HepG2 (cell line): ENCODE data around the gene NFATC2. TPM values are rescaled to one million over a fixed set of nuclear protein-coding genes. Genes with fewer than 3 reads are reported as not detected.
A peak's percentile ranks its signal among the peaks of the same experiment; 100 is the strongest.

ENCODE experiments used
- ATAC-seq: fragments of 200-7000 bp; cut with Tn5 transposase; 3 replicates; pipeline ENCODE4 v1.9.1; 2020; ENCODE audit warnings: mild to moderate bottlenecking, moderate library complexity
- BruUV-seq: library from RNA; stranded (reverse); fragments of 400-500 nt; replicated peaks from 2 replicates; lab custom pipeline; 2021; lab: Mats Ljungman, UMichigan
- CTCF ChIA-PET: fragments of 300-600 bp; formaldehyde crosslinking; extraction: SDS; loops from one replicate; lab custom pipeline; 2021; ENCODE audit warnings: low total read pairs, inconsistent platforms, low intra/inter-chr PET ratio; lab: Yijun Ruan, JAX
- POLR2A ChIA-PET: fragments of 350-600 bp; sonication (Branson Sonifier 250); formaldehyde crosslinking; loops from one replicate; lab custom pipeline; 2020; ENCODE audit warnings: antibody characterized with exemption, inconsistent platforms; lab: Yijun Ruan, JAX
- DNase-seq: peaks from one replicate; pipeline ENCODE4 v3.0.0-alpha.2; 2015; ENCODE audit warnings: low spot score
- FAIRE-seq: peaks from 3 replicates; lab custom pipeline; 2011; peaks lifted over from hg19 to GRCh38; lab: Jason Lieb, UNC
- H2AFZ ChIP-seq: one replicate; pipeline ENCODE4 v1.6.1; 2011; ENCODE audit warnings: low read length, inconsistent platforms
- H3K27ac ChIP-seq: fragments of 300-600 bp; 3 replicates; pipeline ENCODE4 v1.8.0; 2011; ENCODE audit warnings: mixed run types, mild to moderate bottlenecking, mixed read lengths, low read length, inconsistent platforms; ENCODE audit not compliant: insufficient read depth; ENCODE audit errors: extremely low read length
- H3K27me3 ChIP-seq, 2 experiments: fragments of 200-600 bp in 1 of 2; 2 replicates in 1 of 2; 3 replicates in 1 of 2; pipeline versions ENCODE4 v1.6.0 to v1.8.0; 2011; ENCODE audit warnings: low read length in 2 of 2, mild to moderate bottlenecking in 2 of 2, moderate library complexity in 2 of 2, inconsistent platforms in 1 of 2; ENCODE audit not compliant: insufficient read depth in 2 of 2, control insufficient read depth in 1 of 2
- H3K36me3 ChIP-seq, 2 experiments: fragments of 200-600 bp in 1 of 2; replicated peaks in 1 of 2; 2 replicates in 1 of 2; 3 replicates in 1 of 2; pipeline versions ENCODE4 v1.5.1 to v1.8.0; 2011; ENCODE audit warnings: low read length in 2 of 2, inconsistent platforms in 1 of 2; ENCODE audit not compliant: insufficient read depth in 2 of 2, control insufficient read depth in 1 of 2
- H3K4me1 ChIP-seq: 2 replicates; pipeline ENCODE4 v1.5.1; 2012; ENCODE audit warnings: low read length, inconsistent platforms; ENCODE audit not compliant: insufficient read depth
- H3K4me2 ChIP-seq: 2 replicates; pipeline ENCODE4 v1.6.0; 2011; ENCODE audit warnings: low read depth, low read length, inconsistent platforms
- H3K4me3 ChIP-seq, 3 experiments: fragments of 200-600 bp in 1 of 3; sonication (generic), shearing (Covaris generic) in 1 of 3; replicated peaks in 1 of 3; 2 replicates each; pipeline ENCODE4 v1.5.1; 2011 to 2016; ENCODE audit warnings: low read length in 3 of 3, inconsistent platforms in 2 of 3, low read depth in 2 of 3, mild to moderate bottlenecking in 2 of 3, control low read depth in 1 of 3, mixed read lengths in 1 of 3; ENCODE audit not compliant: insufficient read depth in 1 of 3
- H3K79me2 ChIP-seq: one replicate; pipeline ENCODE4 v1.6.1; 2011; ENCODE audit warnings: low read length, inconsistent platforms; ENCODE audit not compliant: insufficient read depth
- H3K9ac ChIP-seq: 2 replicates; pipeline ENCODE4 v1.6.0; 2011; ENCODE audit warnings: mild to moderate bottlenecking, low read depth, low read length, inconsistent platforms; ENCODE audit not compliant: insufficient read depth
- H3K9me3 ChIP-seq: 2 replicates; pipeline ENCODE4 v1.5.1; 2012; ENCODE audit warnings: mild to moderate bottlenecking, low read length
- H4K20me1 ChIP-seq: 2 replicates; pipeline ENCODE4 v1.6.0; 2011; ENCODE audit warnings: inconsistent platforms, mild to moderate bottlenecking, low read length, moderate library complexity; ENCODE audit not compliant: insufficient read depth
- CEBPB ChIP-seq: IDR thresholded peaks from 2 replicates; pipeline ENCODE4 v1.6.1; 2011; ENCODE audit warnings: low read depth, low read length, improper control_type of control experiment, borderline replicate concordance
- CREB1 ChIP-seq, 2 experiments: fragments of 450-650 bp in 1 of 2; IDR thresholded peaks; 2 replicates each; pipeline ENCODE4 v1.6.1; 2016 to 2017; ENCODE audit warnings: control low read depth in 1 of 2, mild to moderate bottlenecking in 1 of 2, missing compliant biosample characterization in 1 of 2, missing genetic modification characterization in 1 of 2
- MAF1 ChIP-seq: sonication (generic); formaldehyde crosslinking; IDR thresholded peaks from 2 replicates; pipeline ENCODE4 v1.5.0; 2020; ENCODE audit warnings: missing genetic modification reagents, borderline replicate concordance
- NFE2 ChIP-seq: sonication (generic); formaldehyde crosslinking; IDR thresholded peaks from 2 replicates; pipeline ENCODE4 v1.4.0; 2020; ENCODE audit warnings: missing genetic modification reagents
- SOX13 ChIP-seq, 3 experiments: fragments of 450-650 bp in 1 of 3; sonication (generic) in 1 of 3; formaldehyde crosslinking in 1 of 3; IDR thresholded peaks in 2 of 3; conservative IDR thresholded peaks in 1 of 3; 2 replicates each; pipeline versions ENCODE4 v1.5.0 to v1.6.1; 2016 to 2020; ENCODE audit warnings: antibody characterized with exemption in 1 of 3, mild to moderate bottlenecking in 1 of 3, missing compliant biosample characterization in 1 of 3, missing genetic modification reagents in 1 of 3, moderate library complexity in 1 of 3
- TBP ChIP-seq: sonication (generic); formaldehyde crosslinking; IDR thresholded peaks from 2 replicates; pipeline ENCODE4 v1.5.0; 2020; ENCODE audit warnings: missing genetic modification reagents
- ZFX ChIP-seq: sonication (generic); formaldehyde crosslinking; IDR thresholded peaks from 2 replicates; pipeline ENCODE4 v1.4.0; 2020; ENCODE audit warnings: mild to moderate bottlenecking, low read depth, missing genetic modification reagents, moderate library complexity
- ZNF317 ChIP-seq: sonication (generic); formaldehyde crosslinking; IDR thresholded peaks from 2 replicates; pipeline ENCODE4 v1.5.0; 2020; ENCODE audit warnings: mild to moderate bottlenecking, missing genetic modification reagents
- ZNF503 ChIP-seq: sonication (generic); formaldehyde crosslinking; IDR thresholded peaks from 2 replicates; pipeline ENCODE4 v1.4.0; 2020; ENCODE audit warnings: missing genetic modification reagents
- WGBS: methylation state at CpG from one replicate; pipeline ENCODE4 v1.1.6; 2017; ENCODE audit warnings: low lambda C conversion rate; 5-methylcytosine and 5-hydroxymethylcytosine counted together
- in situ Hi-C: cut with HindIII; loops from 2 replicates; pipeline ENCODE4 v1.10.0; 2017; ENCODE audit warnings: low pct_unique_long_range_greater_than_20kb; ENCODE audit not compliant: extremely low pct_ligation_motif_present
- intact Hi-C: fragments of 100-400 bp; cut with micrococcal nuclease; formaldehyde crosslinking; loops from one replicate; pipeline ENCODE4 v1.10.0; 2022; ENCODE audit not compliant: unreplicated experiment
- polyA plus RNA-seq, 8 experiments: library from polyadenylated mRNA; depleted of rRNA in 3 of 8; stranded (reverse) in 7 of 8; unstranded in 1 of 8; fragments of >200 nt; fragmentation: Illumina TruSeq in 4 of 8; extraction: Trizol in 4 of 8; gene quantifications; 2 replicates each; pipeline versions ENCODE4 v1.2.1 to v1.2.3, GENCODE V29; 2011 to 2016; ENCODE audit warnings: low read depth in 4 of 8, missing spikeins in 1 of 8, mixed read lengths in 1 of 8; ENCODE audit not compliant: insufficient read depth in 1 of 8
- total RNA-seq, 5 experiments: library from RNA; depleted of rRNA; stranded (reverse); fragments of >200 nt; fragmentation: Illumina TruSeq; extraction: Trizol; gene quantifications; 2 replicates each; pipeline ENCODE4 v1.2.3, GENCODE V29; 2016; ENCODE audit warnings: low read depth in 1 of 5

The NFATC2 gene
- total and polyA plus RNA-seq, 2 of the 13 experiments (the other 11 are each of a cell fraction or from before 2014, with no cell fraction given) = 1.9 to 3.3 TPM

- intact Hi-C loops (no loop called here), in situ Hi-C loops (no loop called here)
- FAIRE-seq = peak; percentile 43
- Histone ChIP-seq H3K9me3 (no peaks in the 10 kb centered on the region), H3K36me3 (peaks cover 12 to 42% of the 10 kb centered on the region in 2 experiments; a peak in 4 of 5 replicates), H2AFZ (no peak overlapping the region), H3K4me3 (no peak overlapping the region), H3K79me2 (no peaks in the 10 kb centered on the region), H3K4me2 (no peak overlapping the region), H3K4me1 (peaks cover 6% of the 10 kb centered on the region; the same call in 1 of the 2 replicates), H3K27ac (no peak overlapping the region), H4K20me1 (no peaks in the 10 kb centered on the region), H3K9ac (no peak overlapping the region), H3K27me3 (no peaks in the 10 kb centered on the region)
- POLR2A ChIA-PET = interaction anchor here (1.1 kb wide), 1 partner anchor 8 kb away, joined by 3 read pairs; no protein-coding TSS in a partner anchor
- BruUV-seq = no TSS peak
- TF ChIP-seq NFE2 (CRISPR knock-in tag) (peak; percentile 32; the same call in 1 of the 2 replicates), SOX13 (IDR thresholded peaks at IDR 0.05) (no peak), SOX13 (CRISPR knock-in tag; conservative IDR thresholded peaks at IDR 0.05 in 1 of 2, IDR thresholded peaks at IDR 0.05 in 1 of 2) (no peak)
- no peak for ATAC-seq
- 95% methylated on average over 7 of the region's 7 CpGs for WGBS
- DNase-seq = no peak
- CTCF ChIA-PET = no interaction called here
Measured at GRCh38 chr20:51437182-51437924, 105.2 kb downstream of the NFATC2 start.

- in situ Hi-C loops (no loop called here), intact Hi-C loops (no loop called here)
- H3K4me1 ChIP-seq = peaks cover 19% of the 10 kb centered on the region
- H3K4me3 ChIP-seq = no peak overlapping the region
- BruUV-seq = no TSS peak
- no peak overlapping the region for H3K27ac ChIP-seq
- no peaks in the 10 kb centered on the region for H3K27me3 ChIP-seq
- no peak for DNase-seq
- H3K36me3 ChIP-seq = peaks cover 12 to 43% of the 10 kb centered on the region in 2 experiments; a peak in 4 of 5 replicates
- H3K9ac ChIP-seq = no peak overlapping the region
- TF ChIP-seq CREB1 (IDR thresholded peaks at IDR 0.05) (peak; percentile 8; the same call in 1 of the 2 replicates), CREB1 (CRISPR knock-in tag; IDR thresholded peaks at IDR 0.05) (no peak), ZNF503 (CRISPR knock-in tag) (no peak), ZFX (no peak), MAF1 (CRISPR knock-in tag) (no peak), TBP (no peak), ZNF317 (CRISPR knock-in tag) (no peak), CEBPB (peak; percentile 19; the same call in 1 of the 2 replicates)
- FAIRE-seq = no peak
- H2AFZ ChIP-seq = no peak overlapping the region
- 88% methylated on average over 6 of the region's 6 CpGs for WGBS
- ChIA-PET CTCF (no interaction called here), POLR2A (no interaction called here)
- H3K9me3 ChIP-seq = no peaks in the 10 kb centered on the region
- no peaks in the 10 kb centered on the region for H3K79me2 ChIP-seq
- no peak for ATAC-seq
- no peaks in the 10 kb centered on the region for H4K20me1 ChIP-seq
- no peak overlapping the region for H3K4me2 ChIP-seq
Measured at GRCh38 chr20:51434580-51435247, 107.8 kb downstream of the NFATC2 start.
